Panc1 (cell line): ENCODE data around the gene ADORA2B. TPM values are rescaled to one million over a fixed set of nuclear protein-coding genes. Genes with fewer than 3 reads are reported as not detected.
A peak's percentile ranks its signal among the peaks of the same experiment; 100 is the strongest.

Experiments
- ATAC-seq: fragments of 200-7000 bp; cut with Tn5 transposase; 2 replicates; pipeline ENCODE4 v1.9.1; 2020; ENCODE audit warnings: mild to moderate bottlenecking, moderate library complexity
- BruUV-seq: library from RNA; stranded (reverse); fragments of 400-500 nt; replicated peaks from 2 replicates; lab custom pipeline; 2021; lab: Mats Ljungman, UMichigan
- CTCF ChIA-PET: fragments of 300-600 bp; sonication (Branson Sonifier 250); formaldehyde crosslinking; loops from one replicate; lab custom pipeline; 2022; ENCODE audit warnings: antibody characterized with exemption; lab: Charles Lee
- POLR2A ChIA-PET: fragments of 300-600 bp; sonication (Branson Sonifier 250); formaldehyde crosslinking; loops from one replicate; lab custom pipeline; 2022; ENCODE audit warnings: antibody characterized with exemption; lab: Charles Lee
- DNase-seq: peaks from one replicate; pipeline ENCODE4 v3.0.0-alpha.2; 2010; ENCODE audit warnings: low read depth, low spot score
- H3K27ac ChIP-seq: 2 replicates; pipeline ENCODE4 v1.5.1; 2011; ENCODE audit warnings: mild to moderate bottlenecking, low read length, inconsistent platforms
- H3K27me3 ChIP-seq: fragments of 200-500 bp; sonication (Bioruptor generic); 2 replicates; pipeline ENCODE4 v1.6.0; 2014; ENCODE audit warnings: low read length, inconsistent platforms; ENCODE audit not compliant: control insufficient read depth, insufficient read depth
- H3K36me3 ChIP-seq: fragments of 200-500 bp; sonication (Bioruptor generic); 2 replicates; pipeline ENCODE4 v1.5.1; 2014; ENCODE audit warnings: inconsistent platforms, mild to moderate bottlenecking, low read length, moderate library complexity; ENCODE audit not compliant: control insufficient read depth, insufficient read depth
- H3K4me1 ChIP-seq: 2 replicates; pipeline ENCODE4 v1.5.1; 2011; ENCODE audit warnings: inconsistent platforms, mild to moderate bottlenecking, low read length, moderate library complexity; ENCODE audit not compliant: control insufficient read depth, insufficient read depth
- H3K4me3 ChIP-seq, 2 experiments: 2 replicates each; pipeline ENCODE4 v1.5.1; 2011 to 2012; ENCODE audit warnings: low read depth in 2 of 2, low read length in 2 of 2, mild to moderate bottlenecking in 2 of 2, inconsistent platforms in 1 of 2, moderate library complexity in 1 of 2
- H3K9me3 ChIP-seq: fragments of 200-500 bp; sonication (Bioruptor generic); 2 replicates; pipeline ENCODE4 v1.5.1; 2014; ENCODE audit warnings: low read depth, mild to moderate bottlenecking, inconsistent platforms, low read length, moderate library complexity; ENCODE audit not compliant: control insufficient read depth, insufficient read depth
- POLR2AphosphoS5 ChIP-seq: IDR thresholded peaks from 2 replicates; pipeline ENCODE4 v1.6.1; 2012; ENCODE audit warnings: mild to moderate bottlenecking, low read depth, low read length, moderate library complexity
- SIN3A ChIP-seq: IDR thresholded peaks from 2 replicates; pipeline ENCODE4 v1.6.1; 2012; ENCODE audit warnings: low read depth, mild to moderate bottlenecking, low read length, moderate library complexity, borderline replicate concordance; ENCODE audit not compliant: insufficient read depth
- TCF7L2 ChIP-seq: IDR thresholded peaks from 2 replicates; pipeline ENCODE4 v1.6.1; 2011; ENCODE audit warnings: mild to moderate bottlenecking, low read depth, low read length, inconsistent platforms
- in situ Hi-C: cut with HindIII; loops from 2 replicates; pipeline ENCODE4 v1.10.0; 2016; ENCODE audit warnings: low sequenced_read_pairs, low pct_unique_long_range_greater_than_20kb
- intact Hi-C: fragments of 100-400 bp; cut with micrococcal nuclease; formaldehyde crosslinking; loops from one replicate; pipeline ENCODE4 v1.10.0; 2022; ENCODE audit not compliant: unreplicated experiment
- total RNA-seq: library from RNA; stranded (reverse); gene quantifications from one replicate; pipeline ENCODE4 v1.2.1, GENCODE V29; 2021; ENCODE audit not compliant: unreplicated experiment
- TF ChIP-seq, protein P1 (sequence below), 2 experiments: IDR thresholded peaks; 2 replicates each; pipeline ENCODE4 v1.6.1; 2011 to 2012; ENCODE audit warnings: low read depth in 2 of 2, control low read depth in 1 of 2, low read length in 1 of 2, mild to moderate bottlenecking in 1 of 2, moderate library complexity in 1 of 2; ENCODE audit not compliant: insufficient read depth in 1 of 2
- TF ChIP-seq, protein P2 (sequence below): fragments of 450-650 bp; IDR thresholded peaks from 2 replicates; pipeline ENCODE4 v1.5.1; 2017; ENCODE audit warnings: mild to moderate bottlenecking

ADORA2B gene
- total RNA-seq, 1 experiment from 2014 or later: 42.7 TPM

DNA sequence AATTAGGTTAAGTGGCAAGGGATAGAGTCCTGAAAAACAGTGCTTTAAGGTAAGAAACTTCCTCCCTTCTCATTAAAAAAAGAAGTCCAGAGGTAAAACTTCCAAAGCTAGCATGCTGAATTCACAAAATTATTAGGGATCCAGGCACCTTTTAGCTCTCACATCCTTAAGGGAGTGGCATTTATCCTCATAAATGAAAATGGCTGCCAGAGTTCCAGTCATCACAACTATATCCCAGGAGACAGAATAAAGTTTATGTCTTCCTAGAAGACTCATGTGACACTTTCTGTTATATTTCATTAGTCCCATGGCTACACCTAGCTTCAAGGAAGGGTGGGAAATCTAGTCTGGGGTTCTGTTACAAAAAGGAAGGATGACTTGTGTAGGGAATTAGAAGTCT, 23.3 kb upstream of the ADORA2B start:
- no peaks in the 10 kb centered on the region; the same call in 1 of the 2 replicates for H3K9me3 ChIP-seq
- in situ Hi-C loops: no loop called here
- ChIA-PET CTCF (no interaction called here), POLR2A (no interaction called here)
- intact Hi-C loops: no loop called here
- no peak for DNase-seq
- TF ChIP-seq, protein P1, sequence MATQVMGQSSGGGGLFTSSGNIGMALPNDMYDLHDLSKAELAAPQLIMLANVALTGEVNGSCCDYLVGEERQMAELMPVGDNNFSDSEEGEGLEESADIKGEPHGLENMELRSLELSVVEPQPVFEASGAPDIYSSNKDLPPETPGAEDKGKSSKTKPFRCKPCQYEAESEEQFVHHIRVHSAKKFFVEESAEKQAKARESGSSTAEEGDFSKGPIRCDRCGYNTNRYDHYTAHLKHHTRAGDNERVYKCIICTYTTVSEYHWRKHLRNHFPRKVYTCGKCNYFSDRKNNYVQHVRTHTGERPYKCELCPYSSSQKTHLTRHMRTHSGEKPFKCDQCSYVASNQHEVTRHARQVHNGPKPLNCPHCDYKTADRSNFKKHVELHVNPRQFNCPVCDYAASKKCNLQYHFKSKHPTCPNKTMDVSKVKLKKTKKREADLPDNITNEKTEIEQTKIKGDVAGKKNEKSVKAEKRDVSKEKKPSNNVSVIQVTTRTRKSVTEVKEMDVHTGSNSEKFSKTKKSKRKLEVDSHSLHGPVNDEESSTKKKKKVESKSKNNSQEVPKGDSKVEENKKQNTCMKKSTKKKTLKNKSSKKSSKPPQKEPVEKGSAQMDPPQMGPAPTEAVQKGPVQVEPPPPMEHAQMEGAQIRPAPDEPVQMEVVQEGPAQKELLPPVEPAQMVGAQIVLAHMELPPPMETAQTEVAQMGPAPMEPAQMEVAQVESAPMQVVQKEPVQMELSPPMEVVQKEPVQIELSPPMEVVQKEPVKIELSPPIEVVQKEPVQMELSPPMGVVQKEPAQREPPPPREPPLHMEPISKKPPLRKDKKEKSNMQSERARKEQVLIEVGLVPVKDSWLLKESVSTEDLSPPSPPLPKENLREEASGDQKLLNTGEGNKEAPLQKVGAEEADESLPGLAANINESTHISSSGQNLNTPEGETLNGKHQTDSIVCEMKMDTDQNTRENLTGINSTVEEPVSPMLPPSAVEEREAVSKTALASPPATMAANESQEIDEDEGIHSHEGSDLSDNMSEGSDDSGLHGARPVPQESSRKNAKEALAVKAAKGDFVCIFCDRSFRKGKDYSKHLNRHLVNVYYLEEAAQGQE (IDR thresholded peaks at IDR 0.05; ENCODE audit: insufficient read depth in 1 of 2, low read depth in 2 of 2, low read length in 1 of 2): no peak
- TF ChIP-seq TCF7L2: no peak
- TF ChIP-seq, protein P2, sequence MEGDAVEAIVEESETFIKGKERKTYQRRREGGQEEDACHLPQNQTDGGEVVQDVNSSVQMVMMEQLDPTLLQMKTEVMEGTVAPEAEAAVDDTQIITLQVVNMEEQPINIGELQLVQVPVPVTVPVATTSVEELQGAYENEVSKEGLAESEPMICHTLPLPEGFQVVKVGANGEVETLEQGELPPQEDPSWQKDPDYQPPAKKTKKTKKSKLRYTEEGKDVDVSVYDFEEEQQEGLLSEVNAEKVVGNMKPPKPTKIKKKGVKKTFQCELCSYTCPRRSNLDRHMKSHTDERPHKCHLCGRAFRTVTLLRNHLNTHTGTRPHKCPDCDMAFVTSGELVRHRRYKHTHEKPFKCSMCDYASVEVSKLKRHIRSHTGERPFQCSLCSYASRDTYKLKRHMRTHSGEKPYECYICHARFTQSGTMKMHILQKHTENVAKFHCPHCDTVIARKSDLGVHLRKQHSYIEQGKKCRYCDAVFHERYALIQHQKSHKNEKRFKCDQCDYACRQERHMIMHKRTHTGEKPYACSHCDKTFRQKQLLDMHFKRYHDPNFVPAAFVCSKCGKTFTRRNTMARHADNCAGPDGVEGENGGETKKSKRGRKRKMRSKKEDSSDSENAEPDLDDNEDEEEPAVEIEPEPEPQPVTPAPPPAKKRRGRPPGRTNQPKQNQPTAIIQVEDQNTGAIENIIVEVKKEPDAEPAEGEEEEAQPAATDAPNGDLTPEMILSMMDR: no peak
- no peak for TF ChIP-seq POLR2AphosphoS5
- TF ChIP-seq SIN3A: no peak
- H3K36me3 ChIP-seq: no peaks in the 10 kb centered on the region
- no peak for ATAC-seq
- no peak overlapping the region for H3K4me3 ChIP-seq
- BruUV-seq: no TSS peak
- no peaks in the 10 kb centered on the region for H3K27me3 ChIP-seq
- peaks cover 11% of the 10 kb centered on the region for H3K4me1 ChIP-seq
- peak overlapping the region; percentile 85 for H3K27ac ChIP-seq

DNA sequence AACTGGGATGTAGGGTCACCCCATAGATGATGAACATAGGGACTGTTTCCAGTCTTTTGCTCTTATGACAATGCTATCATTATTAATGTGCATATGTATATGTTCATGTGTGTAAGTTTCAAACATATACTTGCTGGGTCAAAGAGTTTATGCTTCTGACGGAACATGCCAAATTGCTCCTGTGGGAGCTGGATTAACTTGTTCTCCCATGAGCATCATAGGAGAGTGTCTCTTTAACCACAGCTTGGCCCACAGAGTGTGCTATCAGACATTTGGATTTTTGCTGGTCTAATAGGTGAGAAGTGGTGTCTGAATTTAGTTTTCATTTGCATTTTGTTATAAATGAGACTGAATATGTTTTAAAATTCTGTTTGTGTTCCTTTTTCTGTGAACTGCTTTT, 22.3 kb upstream of the ADORA2B start:
- no TSS peak for BruUV-seq
- peak overlapping the region; percentile 85; the same call in 1 of the 2 replicates for H3K27ac ChIP-seq
- ATAC-seq (no peak), DNase-seq (no peak)
- H3K4me3 ChIP-seq: no peak overlapping the region
- intact Hi-C loops (no loop called here), in situ Hi-C loops (no loop called here)
- no peaks in the 10 kb centered on the region for H3K36me3 ChIP-seq
- no peaks in the 10 kb centered on the region; the same call in 1 of the 2 replicates for H3K9me3 ChIP-seq
- peaks cover 11% of the 10 kb centered on the region for H3K4me1 ChIP-seq
- no peaks in the 10 kb centered on the region for H3K27me3 ChIP-seq
- POLR2A ChIA-PET: no interaction called here
- TF ChIP-seq POLR2AphosphoS5 (no peak), TCF7L2 (no peak), SIN3A (no peak)
- TF ChIP-seq, protein P1 (IDR thresholded peaks at IDR 0.05; ENCODE audit: insufficient read depth in 1 of 2, low read depth in 2 of 2, low read length in 1 of 2): no peak
- TF ChIP-seq, protein P2: no peak
- CTCF ChIA-PET: no interaction called here
